Neuron (in vitro differentiated cells): ENCODE results near the gene CHRM4.

Source experiments
- H2AFZ ChIP-seq: one replicate; pipeline ENCODE4 v1.6.1; 2013; ENCODE audit warnings: low read depth, mild to moderate bottlenecking, inconsistent platforms, low read length, moderate library complexity
- H3K27me3 ChIP-seq: one replicate; pipeline ENCODE4 v1.6.1; 2013; ENCODE audit warnings: low read length; ENCODE audit not compliant: insufficient read depth
- H3K36me3 ChIP-seq: one replicate; pipeline ENCODE4 v1.6.1; 2013; ENCODE audit warnings: low read length; ENCODE audit not compliant: insufficient read depth
- H3K4me1 ChIP-seq: one replicate; pipeline ENCODE4 v1.6.1; 2013; ENCODE audit warnings: low read length; ENCODE audit not compliant: insufficient read depth
- H3K4me3 ChIP-seq: 2 replicates; pipeline ENCODE4 v1.5.1; 2013; ENCODE audit warnings: mild to moderate bottlenecking, low read length, moderate library complexity
- H3K9me3 ChIP-seq: one replicate; pipeline ENCODE4 v1.6.1; 2013; ENCODE audit warnings: low read length

Gene CHRM4

DNA sequence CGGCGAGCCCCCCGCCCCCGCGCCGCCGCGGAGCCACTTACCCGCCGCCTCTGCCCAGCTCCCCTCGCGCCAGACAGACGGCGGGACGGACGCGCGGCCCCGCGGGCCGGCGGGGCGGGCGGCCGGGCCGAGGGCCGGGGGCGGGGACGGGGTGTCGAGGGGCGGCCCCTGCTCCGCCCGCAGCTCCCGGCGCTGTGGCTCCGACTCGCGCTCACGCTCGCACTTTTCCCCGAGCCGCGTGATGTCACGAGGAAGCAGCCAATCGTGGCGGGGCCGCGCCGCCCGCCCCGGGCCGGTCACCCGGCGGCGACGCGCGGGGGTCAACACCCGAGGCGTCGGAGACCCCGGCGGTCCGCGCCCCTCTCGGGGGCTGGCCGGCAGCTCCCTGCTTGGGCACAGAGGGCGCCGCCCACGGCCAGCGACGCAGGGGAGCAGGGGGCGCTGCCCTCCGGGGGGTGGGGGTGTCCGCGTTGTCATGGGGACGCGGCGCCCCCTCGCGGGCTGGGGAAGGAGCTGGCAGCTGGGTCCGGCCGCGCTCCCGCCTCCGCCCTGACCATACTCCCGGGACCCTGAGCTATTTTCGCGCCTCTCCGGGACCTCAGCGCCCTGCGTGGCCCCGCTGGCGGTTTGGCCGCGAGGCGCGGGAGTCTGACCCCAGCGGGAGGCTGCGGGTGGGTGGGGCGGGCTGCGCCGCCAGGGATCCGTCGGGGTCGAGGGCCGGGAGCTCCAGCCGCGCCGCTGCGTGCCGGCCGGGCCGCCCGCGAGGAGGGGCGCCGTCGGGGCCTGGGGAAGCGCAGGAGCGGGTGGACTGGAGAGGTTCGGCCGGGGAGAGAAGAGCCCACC is at the start of gene CHRM4:
TSS of gene CHRM4 (minus strand) at position 199 of the 843 bp plus-strand sequence. CDS start 5,219 bp downstream, outside the sequence.
- Histone ChIP-seq H3K27me3 (peaks cover 30% of the 10 kb centered on the region), H3K36me3 (peaks cover 9% of the 10 kb centered on the region), H3K4me1 (peaks cover 38% of the 10 kb centered on the region), H3K9me3 (no peaks in the 10 kb centered on the region), H2AFZ (no peak within 1 kb of the TSS), H3K4me3 (peak within 1 kb of the TSS; percentile 52)

DNA sequence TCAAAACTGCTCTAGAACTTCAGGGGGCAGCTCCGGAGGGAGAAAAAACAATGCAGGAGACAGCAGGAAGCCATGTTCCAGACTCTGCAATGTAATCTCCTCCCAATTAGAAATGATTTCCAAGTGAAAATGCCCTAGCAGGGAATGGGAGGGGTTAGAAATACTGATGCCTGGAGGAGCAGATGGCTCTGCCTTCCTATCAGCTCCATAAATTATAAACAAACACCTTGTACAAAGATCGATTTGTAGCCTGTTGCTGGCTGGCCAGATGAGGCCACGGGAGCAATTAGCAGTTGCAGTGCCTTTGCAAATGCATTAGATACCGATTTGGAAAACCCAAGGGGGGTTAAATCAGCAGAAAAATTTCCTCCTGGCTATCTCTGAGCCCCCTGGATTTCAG is 46.6 kb upstream of the CHRM4 start:
- Histone ChIP-seq H3K36me3 (peaks cover 30% of the 10 kb centered on the region), H3K4me1 (no peaks in the 10 kb centered on the region), H3K4me3 (no peak overlapping the region), H2AFZ (no peak overlapping the region), H3K27me3 (no peaks in the 10 kb centered on the region), H3K9me3 (no peaks in the 10 kb centered on the region)

DNA sequence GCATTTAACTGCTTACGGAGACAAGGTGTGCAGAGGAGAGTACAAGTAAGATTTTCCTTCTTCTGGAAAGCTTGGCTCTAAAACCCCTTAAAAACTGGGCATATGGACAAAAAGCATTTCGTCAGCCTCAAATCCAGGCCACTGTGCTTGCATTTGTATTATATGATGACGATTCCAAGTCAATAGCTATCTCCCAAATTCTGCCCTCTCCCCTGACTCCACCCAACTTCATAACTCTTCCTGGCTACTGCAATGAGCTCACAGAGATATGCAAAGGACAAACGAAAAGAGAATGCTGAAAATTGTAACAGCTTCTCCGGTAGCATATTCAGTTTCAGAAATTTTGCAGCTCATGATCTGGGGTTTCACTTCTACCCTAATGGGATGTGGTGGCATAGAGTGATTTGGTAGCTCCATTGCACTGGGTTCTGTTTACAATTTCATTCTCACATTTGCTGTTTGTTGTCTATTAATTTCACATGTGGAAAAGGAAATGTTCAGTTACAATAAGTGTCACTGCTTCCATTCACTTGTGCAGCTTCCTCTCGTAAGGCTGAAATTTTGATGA is 45.6 kb upstream of the CHRM4 start:
- Histone ChIP-seq H3K27me3 (no peaks in the 10 kb centered on the region), H3K4me3 (no peak overlapping the region), H3K9me3 (no peaks in the 10 kb centered on the region), H3K36me3 (peaks cover 28% of the 10 kb centered on the region), H2AFZ (no peak overlapping the region), H3K4me1 (no peaks in the 10 kb centered on the region)

DNA sequence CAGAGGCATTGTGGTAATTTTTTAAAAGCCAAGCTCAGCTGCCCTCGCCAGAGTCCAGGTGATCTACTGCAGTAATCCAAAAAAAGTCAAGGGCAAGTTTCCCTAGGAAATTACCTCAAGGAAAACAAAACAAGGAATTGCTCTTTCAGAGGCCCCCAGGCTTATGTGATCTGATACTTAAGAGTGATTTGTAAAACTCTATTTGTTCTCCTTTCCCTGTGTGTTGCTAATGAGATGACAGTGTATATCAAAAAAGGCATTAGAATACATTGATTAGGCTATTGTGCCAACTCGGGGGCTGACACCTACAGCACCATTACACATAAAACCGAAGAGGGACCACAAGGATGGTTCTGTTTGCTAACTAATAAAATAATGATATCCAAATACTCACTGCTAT is 44.5 kb upstream of the CHRM4 start:
- Histone ChIP-seq H2AFZ (no peak overlapping the region), H3K4me1 (no peaks in the 10 kb centered on the region), H3K36me3 (peaks cover 30% of the 10 kb centered on the region), H3K27me3 (no peaks in the 10 kb centered on the region), H3K9me3 (no peaks in the 10 kb centered on the region), H3K4me3 (no peak overlapping the region)

DNA sequence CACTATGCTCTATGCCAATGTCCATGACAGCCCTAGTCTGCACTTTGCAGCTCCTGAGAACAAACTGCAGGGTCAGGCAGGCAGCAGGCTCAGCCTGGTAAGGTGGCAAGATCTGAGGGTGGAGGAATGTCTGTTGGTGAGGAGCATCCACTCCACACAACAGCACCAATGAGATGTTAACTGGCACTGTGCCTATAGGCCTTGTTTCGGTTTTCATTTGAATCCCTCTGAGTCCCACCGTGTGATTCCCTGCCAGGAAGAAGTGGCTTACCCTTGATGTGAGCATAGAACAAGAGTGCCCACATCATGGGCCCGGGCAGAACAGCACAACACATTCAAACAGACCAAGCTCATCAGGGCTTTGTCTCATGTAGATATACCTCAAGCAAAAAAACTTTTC is 44.1 kb upstream of the CHRM4 start:
- no peaks in the 10 kb centered on the region for H3K27me3 ChIP-seq
- H3K36me3 ChIP-seq: peaks cover 34% of the 10 kb centered on the region
- no peaks in the 10 kb centered on the region for H3K4me1 ChIP-seq
- H3K9me3 ChIP-seq: no peaks in the 10 kb centered on the region
- H3K4me3 ChIP-seq: no peak overlapping the region
- H2AFZ ChIP-seq: no peak overlapping the region

DNA sequence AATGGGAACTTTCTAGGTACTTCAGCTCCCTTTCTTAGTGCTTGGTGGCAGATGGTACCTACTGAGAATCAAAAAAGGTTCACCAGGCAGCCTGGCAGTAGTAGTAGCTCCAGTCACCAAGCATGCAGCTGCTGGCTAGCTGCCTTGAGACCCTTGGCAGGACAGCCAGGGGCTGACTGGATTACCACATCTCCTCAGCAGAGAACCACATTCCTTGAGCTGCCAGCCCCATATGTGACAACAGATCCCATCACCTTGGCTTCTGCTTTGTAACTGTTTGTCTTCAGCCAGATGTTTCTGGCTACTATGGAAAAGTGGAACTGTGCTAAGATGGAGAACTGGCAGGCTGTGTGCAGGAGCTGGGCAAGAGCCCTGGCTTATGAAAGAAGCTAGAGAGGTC is 39.6 kb upstream of the CHRM4 start:
- H3K4me3 ChIP-seq: no peak overlapping the region
- H3K27me3 ChIP-seq: no peaks in the 10 kb centered on the region
- no peak overlapping the region for H2AFZ ChIP-seq
- peaks cover 44% of the 10 kb centered on the region for H3K36me3 ChIP-seq
- H3K9me3 ChIP-seq: no peaks in the 10 kb centered on the region
- H3K4me1 ChIP-seq: no peaks in the 10 kb centered on the region

DNA sequence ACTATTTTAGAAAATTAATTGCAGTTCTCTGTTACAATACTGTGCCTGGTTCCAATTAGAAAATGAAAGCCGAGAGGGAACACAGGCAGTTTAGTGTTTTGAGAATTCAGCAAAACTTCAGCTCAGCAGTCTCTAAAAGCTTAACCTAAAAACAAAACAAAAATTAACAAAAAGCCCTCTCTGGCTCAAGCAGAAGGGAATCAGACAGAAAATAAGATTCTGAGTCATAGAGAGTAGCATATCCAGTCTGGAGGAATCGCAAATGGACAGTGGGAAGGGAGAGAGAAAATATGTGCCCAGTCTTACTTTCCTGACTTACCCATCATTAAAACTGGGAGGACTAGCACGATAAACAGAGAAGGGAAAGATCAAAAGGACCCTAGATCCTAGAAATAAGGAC is 38.1 kb upstream of the CHRM4 start:
- Histone ChIP-seq H3K27me3 (no peaks in the 10 kb centered on the region), H2AFZ (no peak overlapping the region), H3K4me1 (no peaks in the 10 kb centered on the region), H3K9me3 (no peaks in the 10 kb centered on the region), H3K4me3 (no peak overlapping the region), H3K36me3 (peaks cover 39% of the 10 kb centered on the region)

DNA sequence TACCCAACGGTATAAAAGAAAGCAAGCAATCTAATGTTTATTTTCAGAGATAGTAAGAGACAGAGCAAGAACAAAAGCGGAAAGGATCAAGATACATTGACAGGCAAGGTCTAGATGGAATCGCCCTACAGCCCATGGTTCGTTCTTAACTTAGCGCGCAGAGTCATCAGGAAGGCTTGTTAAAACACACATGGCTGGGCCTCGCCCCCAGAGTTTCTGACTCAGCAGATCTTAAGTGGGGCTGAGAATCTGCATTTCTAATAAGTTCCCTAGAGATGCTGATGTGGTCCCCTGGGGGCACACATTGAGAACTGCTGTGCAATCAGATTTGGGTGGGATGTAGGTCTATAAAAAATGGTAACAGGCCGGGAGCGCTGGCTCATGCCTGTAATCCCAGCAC is 35.8 kb upstream of the CHRM4 start:
- Histone ChIP-seq H3K27me3 (no peaks in the 10 kb centered on the region), H3K4me3 (no peak overlapping the region), H2AFZ (no peak overlapping the region), H3K4me1 (no peaks in the 10 kb centered on the region), H3K36me3 (peaks cover 25% of the 10 kb centered on the region), H3K9me3 (no peaks in the 10 kb centered on the region)

DNA sequence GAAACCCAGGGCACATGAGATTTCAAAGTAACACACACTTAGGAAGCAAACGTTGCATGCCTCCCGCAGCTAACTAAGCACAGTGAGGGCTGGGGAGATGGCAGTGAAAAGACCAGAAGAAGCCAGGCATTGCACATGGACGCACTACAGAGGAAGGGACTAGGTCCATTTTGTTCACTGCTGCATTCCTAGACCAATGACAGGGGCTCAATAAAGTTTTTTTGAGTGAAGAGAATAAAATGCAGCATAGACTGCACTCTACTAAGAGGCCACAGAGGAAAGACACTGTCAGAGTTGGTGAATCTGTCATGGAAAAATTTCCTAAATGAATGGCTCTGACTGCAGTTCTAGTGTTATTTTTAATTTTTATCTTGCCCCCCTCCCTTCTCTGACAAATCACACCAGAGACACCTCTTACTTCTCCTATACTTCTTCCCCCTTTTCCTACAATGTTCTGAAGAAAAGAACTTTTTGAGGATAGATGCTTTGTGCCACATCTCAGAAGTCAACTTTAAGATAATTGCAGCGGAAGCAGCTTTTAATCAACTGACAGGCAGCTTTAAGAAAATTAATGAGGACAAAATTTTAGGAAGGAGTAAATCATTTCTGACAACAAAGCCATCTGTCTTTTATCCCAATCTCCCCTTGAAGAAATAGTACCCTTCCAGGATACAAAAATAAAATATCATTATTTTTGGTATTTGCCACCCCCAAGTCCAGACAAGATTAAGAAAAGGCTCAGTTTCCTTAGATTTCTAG is 34.8 kb upstream of the CHRM4 start:
- Histone ChIP-seq H3K4me3 (no peak overlapping the region), H3K9me3 (no peaks in the 10 kb centered on the region), H2AFZ (no peak overlapping the region), H3K4me1 (no peaks in the 10 kb centered on the region), H3K36me3 (peaks cover 17% of the 10 kb centered on the region), H3K27me3 (no peaks in the 10 kb centered on the region)

DNA sequence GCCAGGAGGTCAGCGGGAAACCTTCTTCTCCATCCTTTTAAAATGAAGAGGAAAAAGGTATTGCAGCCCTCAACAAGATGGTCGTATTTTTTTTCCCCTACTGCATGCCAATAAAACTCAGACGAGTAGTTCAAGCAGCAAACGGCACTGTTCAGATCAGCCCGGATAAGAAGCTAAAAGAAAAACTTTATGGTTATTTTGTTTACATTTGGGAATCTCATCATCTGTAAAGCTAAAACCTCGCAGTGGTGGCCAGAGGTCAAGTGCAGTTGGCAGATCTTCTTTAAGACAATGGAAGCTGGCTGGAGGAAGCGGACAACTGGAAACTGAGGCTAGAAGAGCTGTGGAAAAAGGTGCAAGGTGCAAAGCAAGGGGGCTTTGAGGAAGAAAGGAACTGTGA is 31.0 kb upstream of the CHRM4 start:
- peaks cover 8% of the 10 kb centered on the region for H3K4me1 ChIP-seq
- peaks cover 9% of the 10 kb centered on the region for H3K36me3 ChIP-seq
- no peak overlapping the region for H2AFZ ChIP-seq
- H3K27me3 ChIP-seq: no peaks in the 10 kb centered on the region
- H3K4me3 ChIP-seq: no peak overlapping the region
- H3K9me3 ChIP-seq: no peaks in the 10 kb centered on the region

DNA sequence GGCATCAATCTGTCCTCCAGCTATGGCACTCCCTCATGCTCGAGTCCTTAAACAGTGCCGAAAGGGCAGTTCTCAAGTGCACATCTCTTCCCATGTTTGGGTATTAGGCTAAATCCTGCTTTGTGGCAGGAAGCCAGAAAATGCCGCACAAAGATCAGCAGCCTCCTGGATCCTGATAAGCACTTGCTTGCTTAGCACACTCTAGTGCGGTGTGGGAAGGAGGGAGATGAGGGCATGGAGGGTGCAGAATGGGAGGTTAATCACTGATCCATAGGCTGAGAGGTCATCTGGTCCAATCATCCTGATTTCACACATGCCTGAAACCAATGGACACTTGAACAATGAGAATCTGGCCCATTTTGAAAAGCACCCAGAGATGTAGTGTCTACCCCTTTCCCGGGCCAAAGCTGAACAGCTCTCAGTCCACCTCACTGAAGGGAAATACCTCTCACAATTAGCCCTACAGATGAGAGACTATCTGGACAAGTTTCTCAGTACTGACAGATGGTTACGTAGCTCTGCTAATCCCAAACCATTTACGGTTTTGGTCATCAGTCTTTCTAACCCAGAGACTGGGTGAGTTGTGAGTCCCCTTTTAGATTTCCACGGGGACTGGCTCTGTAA is 29.8 kb upstream of the CHRM4 start:
- peaks cover 20% of the 10 kb centered on the region for H3K36me3 ChIP-seq
- no peak overlapping the region for H3K4me3 ChIP-seq
- no peaks in the 10 kb centered on the region for H3K27me3 ChIP-seq
- no peak overlapping the region for H2AFZ ChIP-seq
- H3K9me3 ChIP-seq: no peaks in the 10 kb centered on the region
- H3K4me1 ChIP-seq: peaks cover 8% of the 10 kb centered on the region

DNA sequence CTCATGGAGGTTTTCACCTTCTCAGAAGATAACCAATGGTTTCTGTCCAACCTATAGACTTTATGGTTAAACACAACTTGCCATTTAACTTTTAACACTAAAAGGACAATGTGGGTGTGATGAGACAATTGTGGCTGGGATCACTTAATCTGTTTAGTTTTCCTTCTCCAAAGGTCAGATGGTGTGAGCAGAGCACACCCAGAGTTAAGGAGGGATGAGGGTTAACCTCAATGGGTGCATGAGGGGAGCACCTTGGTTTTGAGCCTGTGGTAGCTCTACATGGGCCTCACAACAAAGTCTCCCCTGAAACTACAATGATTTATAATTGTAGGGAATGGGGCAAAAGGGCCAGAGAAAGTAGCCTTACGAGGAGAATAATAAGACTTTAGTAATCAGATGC is 28.9 kb upstream of the CHRM4 start:
- no peaks in the 10 kb centered on the region for H3K9me3 ChIP-seq
- no peak overlapping the region for H3K4me3 ChIP-seq
- H3K27me3 ChIP-seq: no peaks in the 10 kb centered on the region
- peaks cover 8% of the 10 kb centered on the region for H3K4me1 ChIP-seq
- peaks cover 29% of the 10 kb centered on the region for H3K36me3 ChIP-seq
- H2AFZ ChIP-seq: no peak overlapping the region

DNA sequence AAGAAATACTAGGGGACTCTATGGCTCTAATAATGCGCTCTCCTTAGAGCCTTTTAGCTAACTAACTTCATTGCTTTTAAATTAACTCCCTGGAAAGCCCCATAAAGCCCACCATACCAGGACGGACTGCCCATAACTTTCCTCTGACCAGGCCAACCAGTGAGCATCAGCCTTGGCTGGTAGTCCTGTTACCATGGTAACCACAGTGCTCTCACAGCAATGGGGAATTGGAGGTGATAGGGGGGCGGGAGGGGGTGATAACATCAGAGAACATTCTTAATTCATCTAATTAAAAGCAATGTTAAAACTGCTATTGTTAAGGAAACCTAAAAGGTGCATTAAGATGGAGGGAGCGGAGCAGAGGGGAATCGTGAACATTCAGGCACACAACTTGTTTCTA is 27.2 kb upstream of the CHRM4 start:
- H2AFZ ChIP-seq: no peak overlapping the region
- H3K4me1 ChIP-seq: peaks cover 8% of the 10 kb centered on the region
- no peaks in the 10 kb centered on the region for H3K9me3 ChIP-seq
- peaks cover 46% of the 10 kb centered on the region for H3K36me3 ChIP-seq
- H3K27me3 ChIP-seq: no peaks in the 10 kb centered on the region
- H3K4me3 ChIP-seq: no peak overlapping the region
